K562 (cell line): ENCODE data around the gene METTL23. TPM values are rescaled to one million over a fixed set of nuclear protein-coding genes. Genes with fewer than 3 reads are reported as not detected.
A peak's percentile ranks its signal among the peaks of the same experiment; 100 is the strongest.

Experiments used
- ADNP ChIP-seq: fragments of 200-800 bp; sonication (Bioruptor generic); IDR thresholded peaks from 2 replicates; pipeline ENCODE4 v1.6.1; 2016; ENCODE audit warnings: missing genetic modification characterization, missing compliant biosample characterization
- CCAR2 ChIP-seq: fragments of 200-400 bp; formaldehyde crosslinking; IDR thresholded peaks from 2 replicates; pipeline ENCODE4 v1.6.1; 2017; ENCODE audit warnings: mild to moderate bottlenecking, low read depth, low read length
- ESRRB ChIP-seq: fragments of 250-450 bp; sonication (Bioruptor Pico); IDR thresholded peaks from 2 replicates; pipeline ENCODE4 v1.5.0; 2020; ENCODE audit warnings: mild to moderate bottlenecking, moderate library complexity, borderline replicate concordance
- HEY1 ChIP-seq: fragments of 250-450 bp; sonication (Bioruptor Pico); IDR thresholded peaks from 2 replicates; pipeline ENCODE4 v1.5.0; 2020; ENCODE audit warnings: mild to moderate bottlenecking, moderate library complexity, borderline replicate concordance
- HIVEP1 ChIP-seq: fragments of 250-450 bp; sonication (Bioruptor Pico); IDR thresholded peaks from 2 replicates; pipeline ENCODE4 v1.4.0; 2020; ENCODE audit warnings: mild to moderate bottlenecking
- HNRNPK ChIP-seq: fragments of 200-400 bp; formaldehyde crosslinking; IDR thresholded peaks from one replicate; pipeline ENCODE4 v1.6.1; 2018; ENCODE audit warnings: mild to moderate bottlenecking, low read depth, low read length; ENCODE audit not compliant: poor library complexity, severe bottlenecking
- KDM2B ChIP-seq: fragments of 250-450 bp; sonication (Bioruptor Pico); IDR thresholded peaks from 2 replicates; pipeline ENCODE4 v1.8.0; 2021; ENCODE audit warnings: mild to moderate bottlenecking, moderate library complexity
- KHSRP ChIP-seq: fragments of 450-650 bp; IDR thresholded peaks from 2 replicates; pipeline ENCODE4 v1.6.1; 2017
- MEIS2 ChIP-seq: fragments of 450-650 bp; IDR thresholded peaks from 2 replicates; pipeline ENCODE4 v1.6.1; 2014; ENCODE audit warnings: mild to moderate bottlenecking; ENCODE audit not compliant: partially characterized antibody
- NCOA6 ChIP-seq: fragments of 450-650 bp; IDR thresholded peaks from 2 replicates; pipeline ENCODE4 v1.6.1; 2017; ENCODE audit warnings: mild to moderate bottlenecking
- PHF8 ChIP-seq: fragments of 200-600 bp; sonication (generic); IDR thresholded peaks from 2 replicates; pipeline ENCODE4 v1.6.1; 2012; ENCODE audit warnings: mixed run types, mild to moderate bottlenecking, inconsistent platforms, low read length, moderate library complexity, borderline replicate concordance
- SMAD1 ChIP-seq: fragments of 150-350 bp; IDR thresholded peaks from 2 replicates; pipeline ENCODE4 v1.6.1; 2014; ENCODE audit warnings: low read length, low read depth; ENCODE audit not compliant: partially characterized antibody
- SP2 ChIP-seq: IDR thresholded peaks from 2 replicates; pipeline ENCODE4 v1.6.1; 2011; ENCODE audit warnings: mild to moderate bottlenecking, low read depth, low read length, moderate library complexity; ENCODE audit not compliant: poor library complexity, severe bottlenecking; ENCODE audit errors: extremely low read depth
- SRSF9 ChIP-seq: fragments of 200-400 bp; formaldehyde crosslinking; IDR thresholded peaks from 2 replicates; pipeline ENCODE4 v1.6.1; 2017; ENCODE audit warnings: low read depth, low read length, borderline replicate concordance
- SUPT5H ChIP-seq: fragments of 450-650 bp; IDR thresholded peaks from 2 replicates; pipeline ENCODE4 v1.6.1; 2016
- ZBTB7A ChIP-seq: IDR thresholded peaks from 2 replicates; pipeline ENCODE4 v1.6.1; 2011; ENCODE audit warnings: low read depth, mild to moderate bottlenecking, low read length, moderate library complexity, borderline replicate concordance; ENCODE audit not compliant: control insufficient read depth
- ZC3H11A ChIP-seq: IDR thresholded peaks from 2 replicates; pipeline ENCODE4 v1.6.1; 2012; ENCODE audit warnings: low read depth, low read length, improper control_type of control experiment
- ZKSCAN1 ChIP-seq: fragments of 150-350 bp; IDR thresholded peaks from 2 replicates; pipeline ENCODE4 v1.6.1; 2016; ENCODE audit warnings: low read depth, low read length
- ZNF12 ChIP-seq: sonication (generic); formaldehyde crosslinking; IDR thresholded peaks from 2 replicates; pipeline ENCODE4 v1.4.0; 2020; ENCODE audit warnings: mild to moderate bottlenecking, missing genetic modification reagents
- ZNF134 ChIP-seq: fragments of 250-450 bp; sonication (Bioruptor Pico); conservative IDR thresholded peaks from 2 replicates; pipeline ENCODE4 v1.4.0; 2020
- ZNF146 ChIP-seq: IDR thresholded peaks from one replicate; pipeline ENCODE4 v1.6.1; 2018; ENCODE audit warnings: missing compliant biosample characterization; ENCODE audit not compliant: unreplicated experiment
- ZNF165 ChIP-seq: fragments of 250-450 bp; sonication (Bioruptor Pico); IDR thresholded peaks from 2 replicates; pipeline ENCODE4 v1.4.0; 2020; ENCODE audit warnings: borderline replicate concordance
- ZNF197 ChIP-seq: fragments of 200-800 bp; sonication (Bioruptor generic); IDR thresholded peaks from 2 replicates; pipeline ENCODE4 v1.6.1; 2016; ENCODE audit warnings: low read depth, missing genetic modification characterization, missing compliant biosample characterization
- ZNF277 ChIP-seq: fragments of 250-450 bp; sonication (Bioruptor Pico); IDR thresholded peaks from 2 replicates; pipeline ENCODE4 v1.8.0; 2022; ENCODE audit warnings: inconsistent platforms, mild to moderate bottlenecking, moderate library complexity, borderline replicate concordance
- ZNF282 ChIP-seq: sonication (generic); formaldehyde crosslinking; IDR thresholded peaks from 2 replicates; pipeline ENCODE4 v1.8.1; 2023; ENCODE audit warnings: missing genetic modification reagents
- ZNF311 ChIP-seq: fragments of 250-450 bp; sonication (Bioruptor Pico); IDR thresholded peaks from 2 replicates; pipeline ENCODE4 v1.4.0; 2020; ENCODE audit warnings: mild to moderate bottlenecking, moderate library complexity
- ZNF785 ChIP-seq: fragments of 250-450 bp; sonication (Bioruptor Pico); IDR thresholded peaks from 2 replicates; pipeline ENCODE4 v1.4.0; 2020; ENCODE audit warnings: mild to moderate bottlenecking
- polyA plus RNA-seq, 8 experiments: library from polyadenylated mRNA; depleted of rRNA in 4 of 8; stranded (reverse) in 5 of 8; unstranded in 3 of 8; fragments of >200 nt; fragmentation: Nextera tagmentation in 2 of 8; fragmentation: Illumina TruSeq in 1 of 8; extraction: Ambion mirVana in 2 of 8; extraction: Trizol in 1 of 8; gene quantifications; 2 replicates each; pipeline versions ENCODE4 v1.2.1 to v1.2.3, GENCODE V29; 2011 to 2014; ENCODE audit warnings: inconsistent platforms in 1 of 8, missing spikeins in 1 of 8
- total RNA-seq, 7 experiments: library from RNA; depleted of rRNA in 6 of 7; stranded (reverse); fragments of >200 nt in 6 of 7; fragmentation: Illumina TruSeq in 2 of 7; extraction: Trizol in 2 of 7; gene quantifications; 2 replicates each; pipeline versions ENCODE4 v1.2.1 to v1.2.3, GENCODE V29; 2011 to 2021; ENCODE audit warnings: low replicate concordance in 1 of 7
- TF ChIP-seq, protein P1 (sequence below), 3 experiments: fragments of 200-800 bp in 1 of 3; fragments of 250-450 bp in 1 of 3; fragments of 450-650 bp in 1 of 3; sonication (Bioruptor Pico) in 1 of 3; sonication (Bioruptor generic) in 1 of 3; formaldehyde crosslinking in 1 of 3; IDR thresholded peaks; 2 replicates each; pipeline versions ENCODE4 v1.6.1 to v1.8.0; 2016 to 2022; ENCODE audit warnings: mild to moderate bottlenecking in 2 of 3, missing genetic modification characterization in 2 of 3, missing compliant biosample characterization in 1 of 3, moderate library complexity in 1 of 3

Gene METTL23
- total and polyA plus RNA-seq, 9 of the 15 experiments (the other 6 are each of a cell fraction or from before 2014, with no cell fraction given), result 29.4 to 67.3 (median 41.6) TPM

GRCh38 chr17:76689859-76690258, 36.8 kb upstream of the METTL23 start (continued):
- TF ChIP-seq HEY1 (CRISPR knock-in tag) (no peak), NCOA6 (no peak), CCAR2 (no peak), ZKSCAN1 (no peak), ZNF134 (CRISPR knock-in tag) (no peak), ZNF785 (no peak), ZNF165 (no peak), ZBTB7A (no peak), SMAD1 (no peak), ZNF311 (CRISPR knock-in tag) (no peak), HIVEP1 (CRISPR knock-in tag) (no peak), PHF8 (no peak), ZC3H11A (no peak), SRSF9 (no peak), HNRNPK (no peak), MEIS2 (peak; percentile 88), KDM2B (CRISPR knock-in tag) (no peak), ZNF197 (no peak), ZNF282 (no peak), SUPT5H (no peak), ZNF12 (no peak), KHSRP (no peak), ZNF277 (CRISPR knock-in tag) (no peak), ADNP (no peak), SP2 (no peak), ESRRB (no peak), ZNF146 (CRISPR knock-in tag) (no peak)
- TF ChIP-seq, protein P1, sequence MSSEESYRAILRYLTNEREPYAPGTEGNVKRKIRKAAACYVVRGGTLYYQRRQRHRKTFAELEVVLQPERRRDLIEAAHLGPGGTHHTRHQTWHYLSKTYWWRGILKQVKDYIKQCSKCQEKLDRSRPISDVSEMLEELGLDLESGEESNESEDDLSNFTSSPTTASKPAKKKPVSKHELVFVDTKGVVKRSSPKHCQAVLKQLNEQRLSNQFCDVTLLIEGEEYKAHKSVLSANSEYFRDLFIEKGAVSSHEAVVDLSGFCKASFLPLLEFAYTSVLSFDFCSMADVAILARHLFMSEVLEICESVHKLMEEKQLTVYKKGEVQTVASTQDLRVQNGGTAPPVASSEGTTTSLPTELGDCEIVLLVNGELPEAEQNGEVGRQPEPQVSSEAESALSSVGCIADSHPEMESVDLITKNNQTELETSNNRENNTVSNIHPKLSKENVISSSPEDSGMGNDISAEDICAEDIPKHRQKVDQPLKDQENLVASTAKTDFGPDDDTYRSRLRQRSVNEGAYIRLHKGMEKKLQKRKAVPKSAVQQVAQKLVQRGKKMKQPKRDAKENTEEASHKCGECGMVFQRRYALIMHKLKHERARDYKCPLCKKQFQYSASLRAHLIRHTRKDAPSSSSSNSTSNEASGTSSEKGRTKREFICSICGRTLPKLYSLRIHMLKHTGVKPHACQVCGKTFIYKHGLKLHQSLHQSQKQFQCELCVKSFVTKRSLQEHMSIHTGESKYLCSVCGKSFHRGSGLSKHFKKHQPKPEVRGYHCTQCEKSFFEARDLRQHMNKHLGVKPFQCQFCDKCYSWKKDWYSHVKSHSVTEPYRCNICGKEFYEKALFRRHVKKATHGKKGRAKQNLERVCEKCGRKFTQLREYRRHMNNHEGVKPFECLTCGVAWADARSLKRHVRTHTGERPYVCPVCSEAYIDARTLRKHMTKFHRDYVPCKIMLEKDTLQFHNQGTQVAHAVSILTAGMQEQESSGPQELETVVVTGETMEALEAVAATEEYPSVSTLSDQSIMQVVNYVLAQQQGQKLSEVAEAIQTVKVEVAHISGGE (CRISPR knock-in tag; IDR thresholded peaks at IDR 0.05), result no peak
